Liver (tissue), 9 donors: Measurements from ENCODE around the gene CHMP1A. TPM values are rescaled to one million over a fixed set of nuclear protein-coding genes. Genes with fewer than 3 reads are reported as not detected.

Source experiments
- DNase-seq: peaks from one replicate; pipeline ENCODE4 v3.0.0-alpha.2; 2017; ENCODE audit warnings: low spot score
- H3K27ac ChIP-seq, 2 donors: one replicate each; pipeline ENCODE4 v1.7.0; 2013; ENCODE audit warnings: inconsistent platforms in 2 of 2, low read length in 2 of 2, control low read depth in 1 of 2, low read depth in 1 of 2, mild to moderate bottlenecking in 1 of 2
- H3K27me3 ChIP-seq, 4 donors: one replicate each; pipeline versions ENCODE4 v1.6.1 to v1.7.0; 2013; ENCODE audit warnings: low read length in 3 of 4, inconsistent platforms in 1 of 4, mild to moderate bottlenecking in 1 of 4, moderate library complexity in 1 of 4; ENCODE audit not compliant: control insufficient read depth in 4 of 4, insufficient read depth in 4 of 4
- H3K36me3 ChIP-seq, 4 donors: one replicate each; pipeline versions ENCODE4 v1.6.1 to v1.7.0; 2013; ENCODE audit warnings: low read length in 3 of 4, mild to moderate bottlenecking in 3 of 4, low read depth in 1 of 4, moderate library complexity in 1 of 4; ENCODE audit not compliant: control insufficient read depth in 4 of 4, insufficient read depth in 3 of 4
- H3K4me1 ChIP-seq, 4 donors: one replicate each; pipeline versions ENCODE4 v1.6.1 to v1.7.0; 2013; ENCODE audit warnings: low read length in 3 of 4, mild to moderate bottlenecking in 3 of 4, moderate library complexity in 1 of 4; ENCODE audit not compliant: control insufficient read depth in 4 of 4, insufficient read depth in 4 of 4
- H3K4me3 ChIP-seq, 3 donors: one replicate each; pipeline versions ENCODE4 v1.6.1 to v1.7.0; 2013; ENCODE audit warnings: low read length in 3 of 3, control low read depth in 1 of 3, low read depth in 1 of 3, mild to moderate bottlenecking in 1 of 3
- H3K9ac ChIP-seq, 2 donors: one replicate each; pipeline ENCODE4 v1.7.0; 2013; ENCODE audit warnings: low read length in 2 of 2, mild to moderate bottlenecking in 2 of 2, moderate library complexity in 2 of 2, control low read depth in 1 of 2, low read depth in 1 of 2
- H3K9me3 ChIP-seq, 4 donors: one replicate each; pipeline versions ENCODE4 v1.6.1 to v1.7.0; 2013; ENCODE audit warnings: low read length in 3 of 4; ENCODE audit not compliant: control insufficient read depth in 4 of 4
- ATF3 ChIP-seq: IDR thresholded peaks from 2 replicates; pipeline ENCODE4 v1.6.1; 2016; ENCODE audit warnings: antibody characterized with exemption
- EGR1 ChIP-seq, 2 donors: IDR thresholded peaks; 2 replicates each; pipeline ENCODE4 v1.6.1; 2016 to 2018; ENCODE audit warnings: antibody characterized with exemption in 2 of 2, low read depth in 2 of 2
- FOXA2 ChIP-seq: IDR thresholded peaks from 2 replicates; pipeline ENCODE4 v1.6.1; 2016; ENCODE audit warnings: antibody characterized with exemption
- GABPA ChIP-seq, 2 donors: IDR thresholded peaks in 1 of 2; conservative IDR thresholded peaks in 1 of 2; 2 replicates each; pipeline ENCODE4 v1.6.1; 2016; ENCODE audit warnings: antibody characterized with exemption in 2 of 2, mild to moderate bottlenecking in 1 of 2, moderate library complexity in 1 of 2
- HNF4A ChIP-seq, 2 donors: conservative IDR thresholded peaks; 2 replicates each; pipeline ENCODE4 v1.6.1; 2016; ENCODE audit warnings: antibody characterized with exemption in 2 of 2, mild to moderate bottlenecking in 2 of 2
- JUND ChIP-seq, 2 donors: IDR thresholded peaks; 2 replicates each; pipeline ENCODE4 v1.6.1; 2016; ENCODE audit warnings: antibody characterized with exemption in 2 of 2
- MAX ChIP-seq: IDR thresholded peaks from 2 replicates; pipeline ENCODE4 v1.6.1; 2016; ENCODE audit warnings: antibody characterized with exemption
- NR2F2 ChIP-seq: IDR thresholded peaks from 2 replicates; pipeline ENCODE4 v1.6.1; 2016; ENCODE audit warnings: antibody characterized with exemption
- RAD21 ChIP-seq, 2 donors: IDR thresholded peaks; 2 replicates each; pipeline ENCODE4 v1.6.1; 2016; ENCODE audit warnings: antibody characterized with exemption in 2 of 2, mild to moderate bottlenecking in 2 of 2
- REST ChIP-seq: IDR thresholded peaks from 2 replicates; pipeline ENCODE4 v1.6.1; 2016; ENCODE audit warnings: antibody characterized with exemption, mild to moderate bottlenecking
- RXRA ChIP-seq, 2 donors: IDR thresholded peaks; 2 replicates each; pipeline ENCODE4 v1.6.1; 2017 to 2018; ENCODE audit warnings: antibody characterized with exemption in 2 of 2, mild to moderate bottlenecking in 1 of 2
- SP1 ChIP-seq: IDR thresholded peaks from 2 replicates; pipeline ENCODE4 v1.6.1; 2018; ENCODE audit warnings: antibody characterized with exemption, mild to moderate bottlenecking
- ZBTB33 ChIP-seq: IDR thresholded peaks from 2 replicates; pipeline ENCODE4 v1.6.1; 2016; ENCODE audit warnings: antibody characterized with exemption
- WGBS: extraction: QIAGEN DNeasy Blood & Tissue Kit; methylation state at CpG from one replicate; pipeline ENCODE4 v1.1.7; 2013; 5-methylcytosine and 5-hydroxymethylcytosine counted together
- polyA plus RNA-seq, 2 donors: library from polyadenylated mRNA; stranded (reverse) in 1 of 2; unstranded in 1 of 2; fragments of 200-250 nt in 1 of 2; fragments of >200 nt in 1 of 2; fragmentation: Nextera tagmentation in 1 of 2; extraction: Ambion mirVana in 1 of 2; gene quantifications; one replicate each; pipeline versions ENCODE4 v1.2.1 to v1.2.3, GENCODE V29; 2013 to 2015
- total RNA-seq, 2 donors: library from RNA; depleted of rRNA; stranded (reverse); fragments of >200 nt; gene quantifications; one replicate each; pipeline ENCODE4 v1.2.3, GENCODE V29; 2014
- donor health status: healthy.
- donor health status: healthy.
- donor health status: healthy.
- donor health status: healthy.
- donor health status: healthy.

Gene CHMP1A
- 10 to 100 TPM; 31.7 to 36.7 TPM for total RNA-seq
- polyA plus RNA-seq = 10 to 100 TPM; 25.7 to 32.9 TPM

GRCh38 chr16:89657442-89658220 is at the start of gene CHMP1A, which contains the start of gene SPATA33:
Gene CHMP1A (minus strand): TSS chr16:89657708. CDS start chr16:89657588, 120 bp downstream.
Gene SPATA33 (plus strand): TSS chr16:89657836. CDS start chr16:89657912, 76 bp downstream.
- peak within 1 kb of the TSS; percentile 15 to 66 for H3K9ac ChIP-seq
- peaks cover 4 to 29% (median 22%) of the 10 kb centered on the region in 4 donors for H3K4me1 ChIP-seq
- DNase-seq = peak; percentile 92
- H3K36me3 ChIP-seq = peaks cover 1 to 11% (median 5%) of the 10 kb centered on the region in 4 donors
- H3K27me3 ChIP-seq = no peaks in the 10 kb centered on the region
- under 1% methylated on average over 99 of the region's 99 CpGs for WGBS
- no peaks in the 10 kb centered on the region for H3K9me3 ChIP-seq
- peak within 1 kb of the TSS; percentile 87 to 95 (median 89) for H3K4me3 ChIP-seq
- peak within 1 kb of the TSS; percentile 21 to 72 for H3K27ac ChIP-seq
- TF ChIP-seq NR2F2 (peak; percentile 68), ZBTB33 (peak; percentile 98), FOXA2 (no peak), GABPA (IDR thresholded peaks at IDR 0.05 in 1 of 2, conservative IDR thresholded peaks at IDR 0.05 in 1 of 2) (peak; percentile 73 to 92)

GRCh38 chr16:89706518-89707260 is 49.2 kb upstream of the CHMP1A start:
- H3K4me3 ChIP-seq = no peak overlapping the region
- H3K36me3 ChIP-seq = peaks cover 0 to 6% (median 1%) of the 10 kb centered on the region in 4 donors
- no peak for DNase-seq
- H3K27ac ChIP-seq = no peak overlapping the region
- H3K9me3 ChIP-seq = no peaks in the 10 kb centered on the region
- 88% methylated on average over 14 of the region's 14 CpGs for WGBS
- H3K9ac ChIP-seq = no peak overlapping the region
- TF ChIP-seq SP1 (no peak), REST (no peak)
- H3K27me3 ChIP-seq = no peaks in the 10 kb centered on the region
- H3K4me1 ChIP-seq = peaks cover 3 to 11% (median 6%) of the 10 kb centered on the region in 4 donors

GRCh38 chr16:89705006-89705405 is 47.5 kb upstream of the CHMP1A start:
- Histone ChIP-seq H3K4me3 (no peak overlapping the region), H3K4me1 (peaks cover 5 to 20% (median 12%) of the 10 kb centered on the region in 4 donors), H3K9ac (no peak overlapping the region), H3K27ac (no peak overlapping the region), H3K9me3 (no peaks in the 10 kb centered on the region), H3K27me3 (no peaks in the 10 kb centered on the region), H3K36me3 (peaks cover 0 to 6% (median under 1%) of the 10 kb centered on the region in 4 donors)
- no peak for DNase-seq
- 78% methylated on average over 15 of the region's 15 CpGs for WGBS
- TF ChIP-seq GABPA (IDR thresholded peaks at IDR 0.05 in 1 of 2, conservative IDR thresholded peaks at IDR 0.05 in 1 of 2) (no peak), FOXA2 (no peak), RXRA (IDR thresholded peaks at IDR 0.05) (no peak), SP1 (no peak), HNF4A (conservative IDR thresholded peaks at IDR 0.05) (no peak), MAX (no peak), EGR1 (IDR thresholded peaks at IDR 0.05; ENCODE audit: low read depth in 2 of 2) (no peak), ATF3 (no peak), RAD21 (IDR thresholded peaks at IDR 0.05) (no peak), JUND (IDR thresholded peaks at IDR 0.05) (no peak)
